Stimulated activated CD4-positive, alpha-beta T cell treated with anti-CD3 and anti-CD28 coated beads, TNF-alpha, amount 100 ng/mL, for 4 hours (primary cell): ENCODE measurements around the gene RNF113B.

ENCODE experiments used
- DNase-seq, 3 experiments: peaks; one replicate each; pipeline ENCODE4 v3.0.0-alpha.2; 2020; ENCODE audit warnings: low read depth in 3 of 3

Gene RNF113B

DNA sequence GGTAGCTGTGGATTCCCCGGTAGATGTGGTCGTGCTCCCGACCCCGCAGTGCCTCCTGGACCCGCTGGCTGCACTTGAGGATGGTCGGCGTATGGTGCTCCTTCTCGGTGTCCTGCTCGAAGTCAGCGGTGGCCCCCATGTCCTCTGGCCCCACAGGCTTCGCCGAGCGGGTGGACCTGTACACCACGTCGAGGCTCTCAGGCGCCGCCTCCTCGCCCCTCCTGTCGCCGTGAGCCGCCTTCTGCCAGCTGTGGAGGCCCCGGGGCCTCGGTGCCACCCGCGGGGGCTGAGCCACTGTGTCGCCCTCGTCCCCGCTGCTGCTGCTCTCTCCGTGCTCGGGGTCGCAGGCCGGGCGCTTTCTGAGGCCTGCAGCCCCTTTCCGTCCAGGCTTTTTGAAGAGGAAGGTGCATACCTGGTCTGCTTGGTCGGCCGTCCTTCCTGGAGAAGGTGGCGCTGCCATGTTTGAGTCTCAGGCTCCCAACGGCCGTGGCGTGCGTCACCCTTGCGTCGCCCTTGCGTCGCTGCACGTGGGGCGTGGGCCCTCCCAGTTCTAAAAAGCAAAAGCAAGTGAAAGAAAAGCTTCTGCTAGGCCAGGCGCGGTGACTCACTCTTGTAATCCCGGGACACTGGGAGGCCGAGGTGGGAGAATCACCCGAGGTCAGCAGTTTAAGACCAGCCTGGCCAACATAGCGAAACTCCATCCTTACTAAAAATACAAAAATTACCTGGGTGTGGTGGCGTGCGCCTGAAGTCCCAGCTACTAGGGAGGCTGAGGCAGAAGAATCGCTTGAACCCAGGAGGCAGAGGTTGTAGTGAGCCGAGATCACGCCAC, at the start of gene RNF113B:
Gene RNF113B (minus strand): TSS at position 493 of the 832 bp plus-strand sequence. CDS start 33 bp downstream, at position 460.
- DNase-seq, result no peak

DNA sequence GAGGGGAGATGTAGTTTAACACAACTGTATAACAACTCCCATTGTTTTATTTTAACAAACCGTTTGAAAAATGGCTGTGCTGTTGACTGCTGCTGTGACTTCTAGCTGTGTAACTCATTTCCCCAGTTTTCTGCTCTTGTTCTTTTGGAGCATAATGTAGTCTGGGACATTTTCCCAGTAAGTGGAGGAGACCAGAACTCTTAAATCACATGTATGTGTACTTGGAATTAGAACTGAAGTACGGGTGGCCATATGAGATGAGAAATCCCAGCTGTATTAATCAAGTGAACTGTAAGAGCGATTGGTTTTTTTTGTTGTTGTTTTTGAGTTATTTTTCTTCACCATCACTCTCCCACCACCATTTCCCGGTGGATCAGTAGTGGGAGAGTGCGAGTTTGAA, 49.4 kb upstream of the RNF113B start:
- DNase-seq, result no peak

DNA sequence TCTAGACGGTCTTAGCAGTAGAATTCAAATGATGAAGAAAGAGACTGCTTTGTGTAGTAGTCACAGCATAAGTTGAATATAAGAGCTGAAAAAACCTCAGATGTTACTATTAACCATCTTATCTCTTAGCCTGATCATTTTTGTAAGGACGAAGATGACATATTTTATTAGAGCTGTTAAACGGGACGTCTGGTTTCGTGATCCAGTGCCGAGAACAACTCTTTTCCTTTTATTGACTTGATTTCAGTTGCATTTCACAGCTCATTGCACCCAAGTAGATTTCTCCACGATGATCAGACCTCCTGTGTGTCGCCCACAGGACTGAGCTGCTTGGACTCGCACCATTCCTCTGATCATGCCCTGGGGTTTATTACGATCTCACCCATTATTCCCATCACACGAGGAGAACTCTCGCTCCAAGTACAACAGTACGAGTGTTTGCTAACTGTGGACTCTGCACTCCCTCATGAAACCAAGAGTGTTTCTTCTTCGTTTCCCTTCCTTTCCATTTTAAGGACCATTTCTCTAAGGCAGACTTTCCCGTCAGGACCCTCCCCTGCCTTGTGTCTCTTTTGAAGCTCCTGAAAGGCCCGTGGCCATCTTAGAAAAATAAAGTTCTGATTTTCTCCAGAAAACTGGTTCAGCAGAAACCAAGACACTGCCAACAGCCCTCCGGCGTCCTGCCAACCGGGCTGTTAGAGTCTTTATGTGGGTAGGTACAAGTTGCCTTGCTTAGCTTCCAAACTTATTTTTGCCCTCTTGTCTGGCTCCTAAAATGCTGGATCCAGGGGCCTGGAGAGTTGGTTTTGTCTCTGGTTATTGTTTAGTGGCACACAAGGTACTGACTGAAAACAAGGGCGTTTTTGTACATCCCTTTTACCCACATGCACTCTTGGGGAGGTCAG, 48.2 kb upstream of the RNF113B start:
- no peak for DNase-seq

DNA sequence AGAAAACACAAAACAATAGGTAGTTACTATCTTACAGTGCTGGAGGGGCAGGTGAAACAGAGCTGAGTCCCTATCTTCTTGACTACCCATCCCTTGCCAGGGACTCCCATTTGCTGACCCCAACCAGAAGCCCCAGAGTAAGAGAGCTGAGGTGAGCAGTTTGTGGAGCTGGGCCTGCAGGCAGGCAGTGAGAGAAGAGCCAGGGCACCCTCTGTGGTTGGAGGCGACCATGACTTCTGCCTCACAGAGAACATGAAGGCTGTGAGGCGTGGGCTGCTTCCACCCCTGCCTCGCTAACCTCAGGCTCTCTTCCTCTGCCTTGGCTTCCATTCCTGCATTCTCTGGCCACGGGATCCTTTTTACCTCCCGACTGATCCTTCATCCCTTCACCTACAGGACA, 47.5 kb upstream of the RNF113B start:
- DNase-seq, result no peak

GRCh38 chr13:98223741-98224140, 46.7 kb upstream of the RNF113B start:
- DNase-seq, result no peak

GRCh38 chr13:98222816-98223215, 45.7 kb upstream of the RNF113B start:
- DNase-seq, result no peak

GRCh38 chr13:98222081-98222554, 45.0 kb upstream of the RNF113B start:
- DNase-seq, result no peak

GRCh38 chr13:98221234-98221633, 44.2 kb upstream of the RNF113B start:
- DNase-seq, result no peak

DNA sequence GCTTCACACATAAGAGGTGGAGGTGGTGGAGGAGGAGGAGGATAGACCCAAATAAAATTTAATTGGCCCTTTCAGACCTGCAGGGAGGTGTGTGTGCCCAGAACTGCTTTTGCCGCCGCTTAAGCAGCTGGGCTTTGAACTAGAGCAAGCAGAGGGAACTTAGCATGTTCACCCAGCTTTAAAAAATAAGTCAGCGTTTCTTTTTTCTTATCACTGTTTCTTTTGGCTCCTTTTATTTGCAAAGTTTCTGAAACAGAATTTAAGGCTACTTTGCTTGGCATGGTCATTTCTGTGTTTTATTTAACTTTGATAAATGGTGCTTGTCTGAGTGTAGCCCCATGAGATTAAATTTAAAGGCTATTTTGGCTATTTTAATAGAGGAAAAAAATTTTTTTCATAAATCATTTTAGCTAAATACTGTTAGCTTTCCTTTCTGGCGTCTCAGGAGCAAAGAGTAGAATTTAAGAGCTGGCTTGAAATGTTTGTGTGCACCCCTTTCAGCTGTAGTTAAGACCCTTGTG, 43.3 kb upstream of the RNF113B start:
- no peak for DNase-seq

- no peak for DNase-seq
Measured at GRCh38 chr13:98219685-98220084, 42.6 kb upstream of the RNF113B start.

GRCh38 chr13:98217597-98217996, 40.5 kb upstream of the RNF113B start:
- DNase-seq, result no peak

- DNase-seq, result no peak
Measured at GRCh38 chr13:98216711-98217285, 39.7 kb upstream of the RNF113B start.

- no peak for DNase-seq
Measured at GRCh38 chr13:98216135-98216565, 39.1 kb upstream of the RNF113B start.

DNA sequence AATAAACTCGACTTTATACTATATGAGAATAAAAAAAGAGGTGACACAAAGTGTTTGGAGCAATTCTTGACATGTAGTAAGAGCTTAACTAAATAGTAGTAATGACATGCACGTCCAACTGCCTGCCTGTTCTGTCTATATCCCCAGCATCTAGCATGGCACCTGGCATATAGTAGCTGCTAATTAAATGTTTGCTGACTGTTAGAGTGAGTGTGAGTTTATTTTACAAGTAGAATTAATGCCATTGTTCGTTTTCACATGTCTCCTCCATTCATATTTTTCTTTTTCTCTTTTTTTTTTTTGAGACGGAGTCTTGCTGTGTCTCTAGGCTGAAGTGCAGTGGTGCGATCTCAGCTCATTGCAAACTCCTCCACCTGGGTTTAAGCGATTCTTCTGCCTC, 38.4 kb upstream of the RNF113B start:
- no peak for DNase-seq

DNA sequence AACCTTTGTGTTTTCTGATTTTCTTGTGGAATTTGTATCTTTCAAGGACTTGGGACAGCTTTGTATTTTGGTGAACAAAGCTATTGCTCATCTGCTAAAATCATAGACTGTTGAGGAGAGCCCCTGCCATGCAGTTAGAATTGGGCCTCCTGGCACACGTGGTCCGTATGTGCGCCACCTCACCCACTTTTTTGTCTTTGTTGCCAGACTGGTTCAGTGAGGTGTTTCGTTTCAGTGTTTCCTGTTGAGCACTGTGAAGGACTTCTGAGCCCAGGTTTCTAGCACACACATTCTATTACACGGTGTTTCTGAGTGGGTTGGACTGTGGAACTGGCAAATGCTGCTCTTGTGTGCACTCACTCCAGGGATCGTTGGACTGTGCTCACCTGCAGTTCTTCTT, 37.6 kb upstream of the RNF113B start:
- no peak for DNase-seq

- DNase-seq, result no peak
Measured at GRCh38 chr13:98214008-98214643, 37.1 kb upstream of the RNF113B start.

DNA sequence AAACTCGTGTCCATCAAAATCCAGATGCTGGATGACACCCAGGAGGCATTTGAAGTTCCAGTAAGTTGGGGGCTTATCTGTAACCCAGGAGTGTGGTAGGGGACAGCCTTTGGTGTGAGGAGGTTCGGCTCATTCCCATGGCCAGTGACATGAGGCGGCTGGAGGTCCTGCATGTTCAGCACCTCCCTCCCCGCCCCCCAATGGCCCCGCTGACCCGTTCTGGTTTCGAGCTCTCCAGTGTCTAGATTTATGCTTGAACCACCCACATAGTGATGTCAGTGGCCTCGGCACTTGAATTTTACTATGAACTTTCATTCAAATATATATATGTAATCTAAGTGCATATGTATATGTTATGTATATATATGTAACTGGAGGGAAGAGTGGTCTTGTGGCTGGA, 36.3 kb upstream of the RNF113B start:
- no peak for DNase-seq

GRCh38 chr13:98212763-98213162, 35.7 kb upstream of the RNF113B start:
- no peak for DNase-seq

DNA sequence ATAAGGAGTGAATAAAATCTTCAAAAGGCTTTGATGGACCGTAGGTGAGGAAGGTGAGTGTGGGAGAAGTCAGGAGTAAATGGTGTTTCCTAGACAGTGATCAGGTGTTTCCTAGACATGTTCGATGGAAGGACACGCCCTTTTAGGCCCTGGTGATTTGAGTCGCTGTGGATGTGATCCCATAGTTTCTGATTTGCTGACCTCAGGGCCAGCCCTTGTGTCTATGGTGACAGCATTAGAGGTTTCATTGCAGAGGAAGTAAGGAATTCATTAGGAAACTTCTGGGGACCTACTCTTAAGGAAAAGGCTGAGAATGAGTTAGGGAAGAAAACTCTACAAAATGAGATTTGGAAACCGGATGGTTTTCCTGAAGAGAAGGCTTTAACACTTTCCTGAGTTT, 31.5 kb upstream of the RNF113B start:
- DNase-seq, result no peak

DNA sequence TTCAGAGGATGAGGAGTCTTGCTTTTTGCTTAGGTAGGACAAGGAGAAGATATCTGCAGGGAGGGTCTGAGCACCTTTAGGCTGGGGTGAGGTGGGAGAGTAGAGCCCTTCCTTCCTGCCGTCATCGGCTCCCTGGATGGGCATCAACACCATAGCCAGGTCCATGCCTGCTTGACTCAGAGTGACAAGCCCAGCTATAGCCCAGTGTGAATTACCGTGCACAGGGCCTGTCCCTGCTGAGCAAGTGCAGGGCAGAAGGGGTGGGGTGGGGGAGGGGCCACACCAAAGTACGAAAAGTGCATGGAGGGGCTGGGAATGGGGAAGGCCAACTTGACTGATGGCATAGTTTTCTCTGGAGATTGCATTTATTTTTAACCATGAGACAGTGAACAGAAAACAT, 30.3 kb upstream of the RNF113B start:
- no peak for DNase-seq

- DNase-seq, result no peak
Measured at GRCh38 chr13:98206946-98207345, 29.9 kb upstream of the RNF113B start.

- no peak for DNase-seq
Measured at GRCh38 chr13:98204546-98204945, 27.5 kb upstream of the RNF113B start.
